ENCODE results near the gene ATL3.
A peak's percentile ranks its signal among the peaks of the same experiment; 100 is the strongest.
"Not testable (repeated sequence)": the region's sequence is repeated elsewhere in the genome, so short reads cannot be mapped to it uniquely, and the experiment has no call there.

ATL3 gene

DNA sequence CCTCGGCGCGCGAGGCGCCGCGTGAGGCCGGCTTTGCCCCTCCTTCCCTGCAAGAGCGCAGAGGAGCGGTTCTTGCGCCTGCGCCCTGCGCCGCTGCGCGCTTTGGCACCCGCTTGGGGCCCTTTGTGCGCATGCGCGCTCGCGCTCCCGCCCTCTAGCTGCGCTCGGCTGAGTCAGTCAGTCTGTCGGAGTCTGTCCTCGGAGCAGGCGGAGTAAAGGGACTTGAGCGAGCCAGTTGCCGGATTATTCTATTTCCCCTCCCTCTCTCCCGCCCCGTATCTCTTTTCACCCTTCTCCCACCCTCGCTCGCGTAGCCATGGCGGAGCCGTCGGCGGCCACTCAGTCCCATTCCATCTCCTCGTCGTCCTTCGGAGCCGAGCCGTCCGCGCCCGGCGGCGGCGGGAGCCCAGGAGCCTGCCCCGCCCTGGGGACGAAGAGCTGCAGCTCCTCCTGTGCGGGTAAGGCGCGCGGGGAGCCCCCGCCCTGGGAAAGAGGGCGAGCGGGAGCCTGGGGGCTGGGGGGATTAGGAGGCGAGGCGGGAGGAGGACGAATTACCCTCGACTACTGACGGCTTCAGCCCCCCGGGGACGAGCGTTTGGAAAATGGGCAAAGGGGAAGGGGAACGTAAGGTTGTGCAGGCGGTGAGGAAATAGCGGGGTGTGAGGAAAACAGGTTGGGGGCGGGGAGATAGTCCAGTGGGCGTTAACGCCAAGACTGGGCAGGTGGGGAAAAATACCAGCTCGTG is 10.3 kb upstream of the ATL3 start, which contains the start of gene RTN3:
Gene RTN3 (plus strand): TSS at position 180 of the 745 bp plus-strand sequence. CDS start 137 bp downstream, at position 317.
- peak; percentile 95 to 98 (median 96) for DNase-seq (ENCODE audit: low read depth in 3 of 3)

DNA sequence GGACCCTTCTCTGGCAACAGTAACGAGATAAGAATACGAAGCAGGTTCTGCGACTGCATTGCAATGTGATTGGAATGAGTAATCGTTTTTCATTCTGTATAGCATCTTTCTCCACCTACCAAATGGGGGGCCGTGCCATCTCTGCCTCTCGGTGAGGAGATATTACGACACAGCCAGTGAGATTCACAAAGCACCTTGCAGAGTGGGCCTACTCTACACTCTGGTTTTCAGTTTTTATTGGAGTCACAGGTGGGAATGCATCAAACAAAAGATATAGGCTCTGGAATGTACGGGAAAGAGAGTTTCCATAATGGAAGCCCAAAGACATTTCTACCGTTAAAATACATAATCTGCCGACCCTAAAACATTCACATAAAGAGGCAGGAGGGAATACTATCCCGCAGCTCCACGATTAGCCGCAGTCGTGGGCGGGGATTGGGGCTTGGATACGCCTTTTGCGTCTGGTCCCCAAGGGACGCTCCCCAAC is 9.7 kb upstream of the ATL3 start:
- DNase-seq (ENCODE audit: low read depth in 3 of 3) = no peak

DNA sequence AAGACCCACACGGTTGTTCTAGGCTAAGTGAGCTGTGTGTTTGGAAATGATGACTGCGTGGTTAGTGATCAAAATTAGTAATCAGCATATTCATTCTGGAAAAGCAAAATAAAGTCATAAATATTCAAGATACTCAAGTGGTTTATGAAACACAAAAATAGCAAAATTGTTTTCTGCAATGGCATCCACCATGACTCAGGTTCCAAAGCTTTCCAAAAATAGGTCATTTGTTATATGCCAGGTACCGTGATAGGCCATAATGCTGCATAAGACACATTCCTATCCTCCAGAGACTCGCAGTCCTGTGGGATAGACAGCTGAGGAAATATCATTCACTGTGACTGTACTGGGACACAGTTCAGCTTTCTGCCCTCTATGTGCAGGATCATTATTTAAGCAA is 2.4 kb upstream of the ATL3 start:
- no peak for DNase-seq (ENCODE audit: low read depth in 3 of 3)

DNA sequence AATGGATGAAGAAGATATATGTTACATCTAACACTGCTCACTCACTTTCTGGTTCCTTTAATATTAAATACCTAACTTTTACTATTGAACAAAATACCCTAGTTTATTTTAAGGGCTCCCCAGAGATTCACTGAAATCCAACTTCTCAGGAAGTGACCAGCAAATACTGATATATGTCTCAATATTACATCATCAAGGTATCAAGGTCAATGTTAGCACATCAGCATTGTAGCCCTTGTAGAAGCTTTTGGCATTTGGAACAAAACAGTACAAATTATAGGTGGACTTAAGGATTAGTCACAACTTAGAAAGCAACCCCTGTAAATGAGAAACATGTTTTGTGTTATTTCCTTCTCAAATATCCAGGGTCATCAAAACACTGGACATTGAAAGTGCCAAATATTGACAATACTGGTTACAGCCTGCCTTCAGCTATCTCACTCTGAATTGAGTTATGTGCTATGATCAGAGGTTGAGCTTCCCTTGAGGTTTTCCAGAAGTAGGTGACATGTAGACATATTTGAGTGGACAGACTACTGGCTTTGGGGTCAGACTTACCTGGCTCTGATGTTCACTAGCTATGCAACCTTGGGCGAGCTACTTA is 1.9 kb upstream of the ATL3 start:
- DNase-seq (ENCODE audit: low read depth in 3 of 3) = no peak

DNA sequence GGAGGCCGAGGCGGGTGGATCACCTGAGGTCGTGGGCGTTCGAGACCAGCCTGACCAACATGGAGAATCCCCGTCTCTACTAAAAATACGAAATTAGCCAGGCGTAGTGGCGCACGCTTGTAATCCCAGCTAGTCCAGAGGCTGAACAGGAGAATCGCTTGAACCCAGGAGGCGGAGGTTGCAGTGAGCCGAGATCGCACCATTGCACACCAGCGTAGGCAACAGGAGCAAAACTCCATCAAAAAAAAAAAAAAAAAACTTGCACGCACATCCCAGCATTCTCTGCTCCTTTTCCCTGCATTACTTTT is 934 bp upstream of the ATL3 start:
- DNase-seq (ENCODE audit: low read depth in 3 of 3) = no peak

DNA sequence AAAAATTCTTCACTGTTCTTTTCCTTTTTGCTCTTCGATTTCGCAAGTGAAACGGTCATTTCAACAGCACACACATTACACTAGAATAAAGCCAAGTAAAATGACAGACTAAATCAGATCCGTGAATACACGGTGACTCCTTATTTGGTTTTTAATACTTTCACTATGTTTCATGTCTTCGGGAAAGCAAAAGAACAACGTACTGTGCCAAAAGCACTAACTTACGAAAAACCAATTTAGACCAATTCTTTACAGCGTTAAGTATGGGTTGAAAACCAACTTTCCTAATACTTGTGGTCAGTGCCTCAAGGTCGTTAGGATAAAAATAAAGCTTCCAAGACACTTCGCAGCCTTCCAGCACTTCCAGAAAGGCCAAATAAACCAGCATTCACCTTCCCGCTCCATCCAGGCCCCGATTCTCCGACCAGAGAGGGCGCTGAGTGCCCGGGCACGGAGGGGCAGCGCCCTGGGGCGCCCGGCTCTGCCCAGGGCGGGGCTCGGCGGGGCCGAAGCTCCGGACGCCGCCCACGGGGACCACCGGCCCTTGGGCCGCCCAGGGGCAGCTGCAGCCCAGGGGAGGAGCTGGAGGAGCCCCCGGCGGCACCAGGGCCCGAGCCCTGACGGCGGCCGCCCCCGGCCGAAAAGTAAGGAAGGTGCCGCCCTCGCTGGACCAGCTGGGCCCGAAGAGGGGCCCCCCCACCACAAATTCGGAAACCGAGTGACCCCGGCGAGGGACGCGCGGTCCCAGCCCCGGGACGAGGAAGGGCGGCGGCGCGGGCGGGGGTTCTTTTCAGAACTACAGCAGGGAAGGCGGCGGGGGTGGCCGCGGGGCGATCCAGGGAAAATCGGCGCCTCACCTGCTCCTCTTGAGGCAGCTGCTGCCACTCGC is 499 bp downstream of the ATL3 start:
- no peak for DNase-seq (ENCODE audit: low read depth in 3 of 3)

DNA sequence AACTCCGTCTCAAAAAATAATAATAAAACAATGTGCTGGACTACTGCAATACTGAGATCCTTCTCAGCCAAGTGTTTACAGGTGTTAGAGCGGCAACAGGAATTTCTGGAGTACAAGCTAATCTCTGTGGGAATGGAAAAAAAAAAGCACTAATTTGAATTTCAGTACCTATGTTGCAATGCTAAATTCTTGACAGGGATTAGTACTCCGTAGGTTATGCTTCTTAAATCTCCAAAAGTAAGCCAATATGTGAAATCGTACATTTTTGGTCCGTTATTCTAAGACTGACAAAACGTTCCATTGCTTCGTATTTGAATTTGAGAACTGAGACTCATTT is 1.1 kb downstream of the ATL3 start:
- no peak for DNase-seq (ENCODE audit: low read depth in 3 of 3)

DNA sequence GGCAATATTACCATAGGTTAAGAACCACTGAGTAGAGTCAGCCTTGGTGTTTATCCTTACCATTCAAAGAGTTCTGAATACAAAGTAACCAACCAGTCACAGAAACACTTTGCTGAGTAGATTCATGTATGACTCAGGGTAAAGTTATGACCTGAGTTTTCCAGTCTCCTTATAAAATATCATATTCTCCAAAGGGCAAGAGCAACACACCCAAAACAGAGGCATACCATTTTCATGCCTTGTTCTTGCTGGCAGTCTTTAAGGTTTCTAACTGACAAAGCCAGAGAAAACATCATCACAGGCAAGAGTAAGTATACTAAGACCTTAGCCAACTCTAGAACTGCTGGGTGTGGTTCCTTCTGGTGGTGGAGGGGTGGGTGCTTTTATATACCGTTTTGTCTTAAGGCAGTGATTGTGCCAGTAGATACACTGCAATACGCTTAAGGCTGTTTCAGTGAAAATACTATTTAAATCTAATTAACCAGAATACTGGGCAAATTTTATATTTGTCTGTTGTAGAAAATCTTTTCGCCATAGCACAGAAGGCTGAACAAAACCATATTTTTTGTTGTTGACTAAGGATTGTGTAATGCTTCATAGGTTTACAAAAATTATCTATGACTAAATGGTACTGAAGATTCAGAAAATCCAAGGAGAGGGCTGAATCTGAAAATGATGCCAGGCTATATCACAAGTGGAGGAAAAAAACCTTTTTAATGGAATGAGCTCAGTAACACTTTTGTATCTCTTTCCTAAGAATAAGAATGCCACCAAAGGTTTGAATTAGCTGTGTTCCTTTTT is 3.0 kb downstream of the ATL3 start:
- no peak for DNase-seq (ENCODE audit: low read depth in 3 of 3)

DNA sequence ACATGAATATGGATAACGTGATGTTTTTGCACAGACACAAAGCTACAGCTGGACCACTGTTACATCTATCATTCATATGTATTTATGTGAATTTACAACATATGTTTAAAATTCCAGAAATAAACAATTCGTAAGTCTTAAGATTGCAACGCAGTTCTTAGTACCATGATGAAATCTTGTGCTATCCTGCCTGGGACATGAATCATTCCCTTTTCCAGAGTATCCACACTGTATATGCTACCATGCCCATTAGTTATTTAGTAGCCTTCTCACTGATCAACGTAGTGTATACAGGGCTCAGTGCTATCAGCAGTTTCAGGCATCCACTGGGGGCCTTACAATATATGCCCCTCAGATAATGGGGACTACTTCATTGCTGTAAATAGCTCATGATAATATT is 4.3 kb downstream of the ATL3 start:
- DNase-seq (ENCODE audit: low read depth in 3 of 3) = no peak

DNA sequence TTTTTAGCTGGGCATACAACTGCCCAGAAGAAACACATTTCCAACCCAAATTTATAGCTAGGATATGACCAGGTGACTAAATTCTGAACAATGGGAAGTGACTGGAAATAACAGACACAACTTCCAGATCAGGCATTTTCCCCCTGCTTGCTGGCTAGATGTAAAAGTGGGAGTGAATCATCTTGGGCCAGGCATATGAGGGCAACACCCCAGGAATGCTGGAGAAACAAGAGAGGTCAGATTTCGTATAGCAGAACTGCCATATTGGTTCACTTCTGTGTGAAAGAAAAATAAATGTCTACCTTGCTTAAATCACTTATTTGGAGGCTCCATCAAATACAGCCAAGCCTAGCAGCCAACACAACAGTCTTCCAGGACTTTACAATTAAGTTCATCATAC is 7.4 kb downstream of the ATL3 start:
- DNase-seq (ENCODE audit: low read depth in 3 of 3) = no peak

DNA sequence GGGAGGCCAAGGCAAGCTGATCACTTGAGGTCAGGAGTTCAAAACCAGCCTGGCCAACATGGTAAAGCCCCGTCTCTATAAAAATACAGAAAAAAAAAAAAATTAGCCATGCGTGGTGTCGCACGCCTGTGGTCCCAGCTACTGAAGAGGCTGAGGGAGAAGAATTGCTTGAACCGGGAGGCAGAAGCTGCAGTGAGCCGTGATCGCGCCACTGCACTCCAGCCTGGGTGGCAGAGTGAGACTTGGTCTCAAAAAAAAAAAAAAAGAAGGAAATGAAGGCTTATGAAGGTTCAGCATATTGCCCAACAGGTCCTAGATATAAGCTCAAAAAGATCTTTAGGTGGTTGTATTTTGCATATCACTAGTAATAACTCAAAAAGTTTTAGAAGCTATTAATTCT is 10.2 kb downstream of the ATL3 start:
- no peak for DNase-seq (ENCODE audit: low read depth in 3 of 3)

DNA sequence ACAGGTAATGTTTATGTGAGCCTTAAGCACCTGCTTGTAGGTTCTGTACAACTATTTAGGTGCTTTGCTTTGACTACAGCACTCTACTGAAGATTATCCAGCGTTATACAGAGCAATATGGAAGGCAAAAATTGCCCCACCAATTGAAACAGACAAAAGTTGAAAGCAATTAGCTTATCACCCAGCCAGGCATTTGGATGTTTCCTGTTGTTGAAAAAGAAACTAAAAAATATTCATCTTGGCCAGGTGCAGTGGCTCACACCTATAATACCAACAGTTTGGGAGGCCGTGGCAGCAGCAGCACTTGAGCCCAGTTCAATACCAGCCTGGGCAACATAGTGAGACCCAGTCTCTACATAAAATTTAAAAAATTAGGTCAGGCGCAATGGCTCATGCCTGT is 18.5 kb downstream of the ATL3 start:
- DNase-seq (ENCODE audit: low read depth in 3 of 3) = no peak

DNA sequence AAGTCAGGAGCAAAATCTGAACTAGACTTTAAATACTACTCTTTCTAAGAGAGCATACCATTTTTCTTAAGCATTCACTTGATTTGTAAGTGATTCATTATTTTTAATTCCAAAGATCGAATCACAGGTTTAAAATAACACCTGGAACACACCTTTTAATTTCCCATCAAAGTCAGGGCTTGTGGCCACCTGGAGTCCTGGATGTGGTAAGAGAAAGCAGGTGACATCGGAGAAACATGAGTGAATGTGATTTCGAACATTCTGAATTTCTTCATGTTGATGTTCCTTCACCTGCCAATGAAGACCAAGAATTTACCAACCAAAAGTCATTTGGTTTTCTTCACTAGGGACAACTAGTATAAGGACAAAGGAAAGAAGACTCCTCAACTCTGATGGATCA is 28.0 kb downstream of the ATL3 start:
- DNase-seq (ENCODE audit: low read depth in 3 of 3) = no peak

DNA sequence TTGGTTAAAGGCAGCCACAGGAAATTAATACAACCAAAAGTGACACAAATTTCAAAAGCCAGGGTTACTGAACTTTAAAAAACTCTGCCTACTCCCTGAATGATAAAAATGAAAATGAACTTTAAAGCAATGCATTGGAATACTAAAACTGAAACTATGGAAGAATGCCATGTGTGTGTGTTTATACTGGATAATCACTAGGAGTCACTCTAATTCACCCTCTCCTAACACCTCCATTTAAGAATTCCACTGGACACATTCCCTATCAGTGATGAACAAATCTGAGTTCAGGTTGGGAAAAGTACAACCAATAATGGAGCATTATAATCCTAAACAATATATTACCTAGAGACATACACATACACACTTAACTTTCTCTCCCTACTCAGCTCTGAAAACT is 29.4 kb downstream of the ATL3 start:
- no peak for DNase-seq (ENCODE audit: low read depth in 3 of 3)

DNA sequence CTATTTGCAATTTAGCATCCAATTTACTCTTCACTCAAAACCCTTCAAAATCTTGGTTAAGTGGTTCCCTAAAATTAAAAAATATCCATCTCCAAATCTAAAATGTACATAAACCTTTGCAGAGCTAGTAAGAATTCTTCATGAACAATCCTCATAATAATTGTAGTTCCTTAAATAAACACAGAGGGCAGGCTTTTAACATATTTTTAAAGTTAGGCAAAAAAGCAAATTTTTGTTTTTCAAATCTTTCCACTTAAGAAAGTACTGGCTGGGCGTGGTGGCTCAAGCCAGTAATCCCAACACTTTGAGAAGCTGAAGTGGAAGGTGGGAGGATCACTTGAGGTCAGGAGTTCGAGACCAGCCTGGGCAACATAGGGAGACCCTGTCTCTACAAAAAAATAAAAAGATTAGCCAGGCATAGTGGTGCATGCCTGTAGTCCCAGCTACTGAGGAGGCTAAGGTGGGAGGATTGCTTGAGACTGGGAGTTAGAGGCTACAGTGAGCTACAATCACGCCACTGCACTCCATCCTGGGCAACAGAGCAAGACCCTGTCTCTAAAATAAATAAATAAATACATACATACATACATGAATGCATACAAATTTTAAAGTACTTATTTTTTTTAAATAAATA is 31.9 kb downstream of the ATL3 start:
- no peak for DNase-seq (ENCODE audit: low read depth in 3 of 3)

DNA sequence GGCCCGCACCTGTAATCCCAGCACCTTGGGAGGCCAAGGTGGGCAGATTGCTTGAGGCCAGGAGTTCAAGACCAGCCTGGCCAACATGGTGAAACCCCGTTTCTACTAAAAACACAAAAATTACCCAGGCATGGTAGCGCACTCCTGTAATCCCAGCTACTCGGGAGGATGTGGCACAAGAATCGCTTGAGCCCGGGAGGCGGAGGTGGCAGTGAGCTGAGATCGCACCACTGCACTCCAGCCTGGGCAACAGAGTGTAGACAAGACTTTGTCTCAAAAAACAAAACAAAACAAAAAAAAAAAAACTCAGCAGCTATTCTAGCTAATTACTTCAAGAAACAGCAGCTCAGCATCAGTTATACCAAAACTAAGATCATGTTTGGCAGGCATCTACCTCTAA is 32.7 kb downstream of the ATL3 start:
- DNase-seq (ENCODE audit: low read depth in 3 of 3) = not testable (repeated sequence)

DNA sequence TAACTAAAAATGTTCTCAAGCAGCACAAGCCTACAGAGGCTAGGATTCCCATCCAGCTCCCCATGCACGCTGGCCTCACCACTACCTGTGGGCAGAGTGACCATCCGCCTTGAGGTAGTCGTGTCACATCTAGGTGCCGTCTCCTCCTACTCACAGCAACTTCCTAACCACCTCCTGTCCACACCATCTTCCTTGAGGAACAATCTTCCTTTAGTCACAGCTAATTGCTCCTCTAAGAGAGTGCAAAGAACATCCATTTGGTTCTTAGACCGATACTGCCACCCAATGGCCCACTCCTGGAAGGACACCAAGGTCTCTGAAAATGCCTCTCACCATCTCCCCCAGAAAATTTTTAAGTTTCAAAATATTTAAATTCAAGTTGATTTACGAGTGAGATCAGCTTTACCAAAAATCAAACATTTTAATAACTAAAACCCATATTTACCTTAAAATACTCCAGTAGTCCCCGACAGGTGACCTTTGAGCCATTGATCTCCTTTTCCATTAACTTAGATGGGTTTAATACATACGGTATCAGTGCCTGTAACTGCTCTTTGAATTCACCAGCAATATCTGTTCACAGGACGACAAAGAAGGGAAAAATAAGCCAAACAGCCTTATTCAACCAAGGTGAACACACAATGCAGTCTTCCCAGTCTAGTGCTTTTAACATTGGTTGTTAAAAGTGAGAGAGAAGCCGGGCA is 35.3 kb downstream of the ATL3 start:
- DNase-seq (ENCODE audit: low read depth in 3 of 3) = peak; percentile 33 to 57 (median 51)

DNA sequence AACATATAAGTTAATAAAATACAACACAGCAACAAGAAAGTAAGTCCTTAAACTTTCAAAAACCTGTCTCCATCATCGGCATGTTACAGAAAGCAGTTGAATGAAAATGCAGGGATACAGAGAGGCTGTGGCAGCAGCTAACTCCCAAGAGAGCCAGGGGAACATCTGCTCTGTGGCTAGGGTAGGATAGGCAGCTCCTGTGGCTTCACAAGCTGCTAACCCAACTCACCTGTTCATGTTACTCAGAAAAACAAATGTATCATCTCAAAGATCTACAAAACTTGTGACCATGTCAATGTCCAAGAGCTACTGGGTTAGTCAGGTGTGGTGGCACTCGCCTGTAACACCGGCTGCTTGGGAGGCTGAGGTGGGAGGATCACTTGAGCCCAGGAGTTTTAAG is 41.8 kb downstream of the ATL3 start:
- no peak for DNase-seq (ENCODE audit: low read depth in 3 of 3)

DNA sequence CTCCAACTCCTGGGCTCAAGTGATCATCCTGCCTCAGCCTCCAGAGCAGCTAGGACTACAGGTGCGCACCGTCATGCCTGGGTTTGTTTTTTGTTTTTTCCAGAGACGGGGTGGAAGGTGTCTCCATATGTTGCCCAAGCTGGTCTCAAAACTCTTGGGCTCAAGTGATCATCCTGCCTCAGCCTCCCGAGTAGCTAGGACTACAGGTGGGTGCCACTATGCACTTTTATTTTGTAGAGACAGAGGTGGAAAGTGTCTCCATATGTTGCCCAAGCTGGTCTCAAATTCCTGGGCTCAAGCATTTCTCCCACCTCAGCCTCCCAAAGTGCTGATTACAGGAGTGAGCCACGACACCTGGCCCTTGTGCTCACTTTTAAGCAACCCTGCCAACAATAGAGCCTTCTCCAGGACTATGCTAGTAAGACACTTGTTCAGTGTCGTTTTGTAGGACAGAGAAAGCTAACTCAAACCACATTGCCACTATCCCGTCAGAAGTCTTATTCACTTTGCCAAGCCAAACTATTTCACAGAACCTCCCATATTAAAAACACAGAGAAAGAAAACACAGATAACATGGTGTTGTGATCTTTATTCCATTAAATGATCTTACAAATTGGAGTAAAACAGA is 47.5 kb downstream of the ATL3 start:
- DNase-seq (ENCODE audit: low read depth in 3 of 3) = no peak

DNA sequence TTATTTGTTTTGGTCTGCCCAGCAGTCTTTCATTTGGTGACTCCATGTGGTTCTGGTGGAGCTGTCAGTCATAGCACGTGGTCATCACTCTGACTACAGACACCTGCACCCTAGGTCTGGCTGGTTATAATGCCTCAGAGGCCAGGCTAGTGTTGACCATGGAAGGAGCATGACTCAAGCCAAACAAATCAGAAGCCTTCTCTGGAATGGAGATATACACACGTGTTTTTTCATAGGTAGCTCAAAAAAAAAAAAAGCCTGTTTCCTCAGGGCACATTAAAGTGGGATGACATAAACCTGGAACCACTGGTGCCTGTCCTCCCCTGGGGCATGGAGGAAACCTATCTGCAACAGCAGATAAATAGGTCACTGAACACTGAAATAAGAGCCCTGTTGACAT is 48.9 kb downstream of the ATL3 start:
- DNase-seq (ENCODE audit: low read depth in 3 of 3) = no peak
